Measurements from ENCODE around the gene CPPED1.

CPPED1 gene

DNA sequence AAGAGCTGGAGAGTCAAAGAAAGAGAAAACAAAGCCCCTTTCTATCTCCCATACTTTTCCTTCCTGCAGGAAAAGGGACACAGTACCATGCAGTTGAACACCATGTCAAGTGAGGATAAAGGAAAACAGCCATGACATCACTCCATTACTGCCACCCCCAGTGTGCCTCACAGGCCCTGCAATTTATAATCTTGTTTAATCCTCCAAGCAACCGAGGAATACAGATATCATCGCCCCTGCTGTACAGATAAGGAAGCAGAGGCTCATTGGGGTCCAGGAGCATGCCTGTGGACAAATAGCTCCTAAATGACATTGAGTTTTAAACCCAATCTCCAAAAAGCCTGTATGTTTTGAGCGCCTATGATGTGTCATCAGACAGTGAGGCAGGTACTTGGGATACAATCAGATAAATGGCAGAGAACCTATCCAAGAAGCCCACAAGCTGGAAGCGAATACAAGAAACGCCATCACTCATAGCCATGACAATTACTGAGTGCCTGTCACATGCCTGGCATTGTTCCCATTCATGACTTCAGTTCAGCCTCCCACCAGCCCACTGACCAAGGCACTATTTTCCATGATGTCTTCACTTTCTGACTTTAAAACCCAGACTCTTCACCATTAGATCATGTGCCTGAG is 45.5 kb downstream of the CPPED1 start:
- H2AFZ ChIP-seq = no peak overlapping the region
- no peak overlapping the region for H3K4me3 ChIP-seq (ENCODE audit: low read depth, low read length)
- no peak overlapping the region for H3K4me2 ChIP-seq (ENCODE audit: low read length)
- H3K27me3 ChIP-seq (ENCODE audit: control insufficient read depth, insufficient read depth, low read length) = no peaks in the 10 kb centered on the region
- no peaks in the 10 kb centered on the region for H3K36me3 ChIP-seq (ENCODE audit: control insufficient read depth, insufficient read depth, low read length)
- H3K79me2 ChIP-seq = no peaks in the 10 kb centered on the region
- no peak overlapping the region for H3K9ac ChIP-seq
- H3K27ac ChIP-seq = no peak overlapping the region
- H3K9me3 ChIP-seq (ENCODE audit: control insufficient read depth, low read length) = no peaks in the 10 kb centered on the region
- H3K4me1 ChIP-seq = no peaks in the 10 kb centered on the region
- TF ChIP-seq CTCF (IDR thresholded peaks at IDR 0.05) = no peak

DNA sequence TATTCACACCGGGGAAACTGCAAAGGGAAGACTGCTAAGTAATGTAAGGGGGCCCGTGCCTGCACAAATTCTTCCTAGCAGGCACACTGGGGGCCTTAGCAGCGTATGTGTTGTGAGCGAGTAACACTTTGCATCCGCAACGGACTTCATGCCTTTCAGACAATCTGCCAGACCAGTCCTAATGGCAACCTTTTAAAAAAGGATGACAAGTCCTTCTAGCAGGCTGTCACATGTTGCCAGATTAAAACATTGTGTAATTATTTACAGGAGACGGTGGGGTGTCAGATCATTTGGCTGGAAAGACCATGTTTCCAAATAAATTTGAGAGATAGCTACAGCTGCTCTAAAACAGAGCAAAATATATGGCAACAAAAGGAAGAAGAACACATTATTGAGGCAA is 46.1 kb downstream of the CPPED1 start:
- no peaks in the 10 kb centered on the region for H3K27me3 ChIP-seq (ENCODE audit: control insufficient read depth, insufficient read depth, low read length)
- H3K4me3 ChIP-seq (ENCODE audit: low read depth, low read length) = no peak overlapping the region
- H3K36me3 ChIP-seq (ENCODE audit: control insufficient read depth, insufficient read depth, low read length) = no peaks in the 10 kb centered on the region
- H2AFZ ChIP-seq = no peak overlapping the region
- no peak overlapping the region for H3K27ac ChIP-seq
- H3K4me1 ChIP-seq = no peaks in the 10 kb centered on the region
- no peak overlapping the region for H3K4me2 ChIP-seq (ENCODE audit: low read length)
- H3K9ac ChIP-seq = no peak overlapping the region
- H3K9me3 ChIP-seq (ENCODE audit: control insufficient read depth, low read length) = no peaks in the 10 kb centered on the region
- TF ChIP-seq CTCF (IDR thresholded peaks at IDR 0.05) = no peak
- H3K79me2 ChIP-seq = no peaks in the 10 kb centered on the region

GRCh38 chr16:12754824-12755543 is 48.7 kb downstream of the CPPED1 start:
- no peaks in the 10 kb centered on the region for H3K9me3 ChIP-seq (ENCODE audit: control insufficient read depth, low read length)
- H3K79me2 ChIP-seq = no peaks in the 10 kb centered on the region
- H3K9ac ChIP-seq = no peak overlapping the region
- TF ChIP-seq CTCF (IDR thresholded peaks at IDR 0.05) = no peak
- H3K4me1 ChIP-seq = no peaks in the 10 kb centered on the region
- H2AFZ ChIP-seq = no peak overlapping the region
- H3K27me3 ChIP-seq (ENCODE audit: control insufficient read depth, insufficient read depth, low read length) = no peaks in the 10 kb centered on the region
- no peaks in the 10 kb centered on the region for H3K36me3 ChIP-seq (ENCODE audit: control insufficient read depth, insufficient read depth, low read length)
- H3K27ac ChIP-seq = no peak overlapping the region
- no peak overlapping the region for H3K4me3 ChIP-seq (ENCODE audit: low read depth, low read length)
- H3K4me2 ChIP-seq (ENCODE audit: low read length) = no peak overlapping the region

GRCh38 chr16:12753203-12754023 is 50.3 kb downstream of the CPPED1 start:
- Histone ChIP-seq H3K27ac (no peak overlapping the region), H3K27me3 (ENCODE audit: control insufficient read depth, insufficient read depth, low read length) (no peaks in the 10 kb centered on the region), H3K9ac (no peak overlapping the region), H3K9me3 (ENCODE audit: control insufficient read depth, low read length) (no peaks in the 10 kb centered on the region), H3K4me2 (ENCODE audit: low read length) (no peak overlapping the region), H3K4me1 (no peaks in the 10 kb centered on the region), H3K36me3 (ENCODE audit: control insufficient read depth, insufficient read depth, low read length) (no peaks in the 10 kb centered on the region), H2AFZ (no peak overlapping the region), H3K79me2 (no peaks in the 10 kb centered on the region), H3K4me3 (ENCODE audit: low read depth, low read length) (no peak overlapping the region)
- no peak for TF ChIP-seq CTCF (IDR thresholded peaks at IDR 0.05)
